ENCODE results near the gene GGACT.

The GGACT gene

DNA sequence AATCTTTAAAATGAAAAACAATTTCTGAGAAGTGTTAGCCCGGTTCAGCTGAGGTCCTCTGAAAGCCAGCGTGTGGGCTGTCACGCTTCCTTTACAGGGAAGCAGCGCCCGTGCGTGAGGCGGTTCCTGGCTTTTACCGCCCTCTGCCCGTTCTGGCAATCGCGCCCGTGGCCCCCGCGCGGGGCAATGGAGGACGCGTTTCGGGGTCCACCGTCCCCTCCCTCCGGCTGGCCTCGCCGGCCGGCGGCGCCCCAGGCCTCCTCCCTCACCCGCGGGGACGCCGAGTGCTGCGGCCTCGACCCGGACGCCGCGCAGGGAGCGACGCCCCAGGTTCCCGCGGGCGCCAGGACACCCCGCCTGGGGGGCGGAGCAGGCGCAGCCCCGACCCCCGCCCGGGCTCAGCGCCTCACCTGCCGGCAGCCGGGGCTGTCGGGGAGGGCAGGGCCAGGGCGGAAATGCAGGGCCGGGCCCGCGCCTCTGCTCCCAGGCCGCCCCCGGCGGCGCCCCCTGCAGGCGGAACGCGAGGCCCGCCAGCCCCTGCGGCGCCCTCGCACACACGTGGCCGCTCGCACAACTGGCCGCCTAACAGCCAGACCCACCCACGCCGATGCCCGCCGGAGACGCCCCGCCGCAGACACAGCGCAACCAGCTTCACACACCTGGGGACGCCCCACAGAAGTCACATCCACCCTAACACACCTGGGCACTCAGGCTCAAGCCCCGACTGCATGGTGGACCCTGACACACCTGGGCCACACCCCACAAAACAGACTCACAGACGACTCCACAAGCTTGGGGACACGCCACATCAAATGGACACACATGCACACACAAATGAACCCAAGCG is at the start of gene GGACT:
TSS of gene GGACT (minus strand) at position 459 of the 847 bp plus-strand sequence. CDS start 56,198 bp downstream, outside the sequence.
- Histone ChIP-seq H3K4me2 (ENCODE audit: low read length) (peak within 1 kb of the TSS; percentile 67), H3K27ac (peak within 1 kb of the TSS; percentile 43), H3K9ac (no peak within 1 kb of the TSS), H3K9me3 (ENCODE audit: control insufficient read depth, low read length) (no peaks in the 10 kb centered on the region), H3K36me3 (ENCODE audit: control insufficient read depth, insufficient read depth, low read length) (no peaks in the 10 kb centered on the region), H3K4me1 (peaks cover 6% of the 10 kb centered on the region), H3K79me2 (no peaks in the 10 kb centered on the region), H3K27me3 (ENCODE audit: control insufficient read depth, insufficient read depth, low read length) (no peaks in the 10 kb centered on the region), H2AFZ (peak within 1 kb of the TSS; percentile 83), H3K4me3 (ENCODE audit: low read depth, low read length) (peak within 1 kb of the TSS; percentile 57)
- peak; percentile 27 for TF ChIP-seq CTCF (IDR thresholded peaks at IDR 0.05)

DNA sequence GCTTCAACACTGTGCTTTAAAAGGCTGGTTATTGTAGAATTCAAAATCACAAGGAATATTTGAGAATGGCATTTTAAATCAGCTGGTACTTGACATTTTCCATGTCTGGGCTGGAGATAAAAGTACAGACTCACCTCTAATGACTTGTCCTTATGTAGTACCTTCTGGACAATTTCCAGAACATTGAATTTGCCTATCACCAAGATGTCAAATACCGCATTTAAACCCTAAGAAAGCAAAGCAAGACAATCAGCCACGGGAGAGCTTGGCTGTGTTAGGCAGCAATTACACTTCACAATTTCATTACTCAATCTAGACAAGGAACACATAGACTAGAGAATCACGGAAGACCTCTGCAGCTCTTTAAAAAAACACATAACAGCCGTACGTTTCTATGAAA is 49.2 kb upstream of the GGACT start:
- Histone ChIP-seq H3K9ac (no peak overlapping the region), H3K4me1 (no peaks in the 10 kb centered on the region), H3K36me3 (ENCODE audit: control insufficient read depth, insufficient read depth, low read length) (no peaks in the 10 kb centered on the region), H3K27me3 (ENCODE audit: control insufficient read depth, insufficient read depth, low read length) (no peaks in the 10 kb centered on the region), H3K4me2 (ENCODE audit: low read length) (no peak overlapping the region), H3K4me3 (ENCODE audit: low read depth, low read length) (no peak overlapping the region), H3K27ac (no peak overlapping the region), H3K9me3 (ENCODE audit: control insufficient read depth, low read length) (no peaks in the 10 kb centered on the region), H3K79me2 (no peaks in the 10 kb centered on the region), H2AFZ (no peak overlapping the region)
- no peak for TF ChIP-seq CTCF (IDR thresholded peaks at IDR 0.05)

GRCh38 chr13:100637380-100637779 is 48.8 kb upstream of the GGACT start:
- H3K27me3 ChIP-seq (ENCODE audit: control insufficient read depth, insufficient read depth, low read length), result no peaks in the 10 kb centered on the region
- H2AFZ ChIP-seq, result no peak overlapping the region
- H3K4me3 ChIP-seq (ENCODE audit: low read depth, low read length), result no peak overlapping the region
- H3K27ac ChIP-seq, result no peak overlapping the region
- H3K4me1 ChIP-seq, result no peaks in the 10 kb centered on the region
- no peaks in the 10 kb centered on the region for H3K36me3 ChIP-seq (ENCODE audit: control insufficient read depth, insufficient read depth, low read length)
- no peak overlapping the region for H3K9ac ChIP-seq
- no peaks in the 10 kb centered on the region for H3K9me3 ChIP-seq (ENCODE audit: control insufficient read depth, low read length)
- no peak overlapping the region for H3K4me2 ChIP-seq (ENCODE audit: low read length)
- H3K79me2 ChIP-seq, result no peaks in the 10 kb centered on the region
- no peak for TF ChIP-seq CTCF (IDR thresholded peaks at IDR 0.05)

DNA sequence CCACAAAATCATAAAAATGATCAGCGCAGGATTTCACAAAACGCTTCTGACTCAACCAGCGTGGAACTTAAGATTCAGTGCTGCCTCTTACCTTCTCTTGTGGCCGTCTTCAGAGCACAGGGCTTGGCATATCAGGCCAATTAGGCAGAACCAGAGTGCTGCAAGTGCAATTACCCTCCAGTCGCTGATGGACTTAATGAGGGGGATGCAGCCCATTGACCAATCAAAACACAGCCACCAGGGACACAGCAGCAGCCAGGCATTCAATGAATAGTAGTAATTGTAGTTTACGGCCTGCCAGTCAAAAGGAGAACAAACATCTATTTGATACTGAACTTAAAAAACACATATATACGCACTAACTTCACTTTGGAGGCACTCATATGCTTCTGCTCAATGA is 47.9 kb upstream of the GGACT start:
- no peak overlapping the region for H3K4me3 ChIP-seq (ENCODE audit: low read depth, low read length)
- no peak overlapping the region for H3K27ac ChIP-seq
- H3K79me2 ChIP-seq, result no peaks in the 10 kb centered on the region
- no peaks in the 10 kb centered on the region for H3K36me3 ChIP-seq (ENCODE audit: control insufficient read depth, insufficient read depth, low read length)
- H2AFZ ChIP-seq, result no peak overlapping the region
- no peak for TF ChIP-seq CTCF (IDR thresholded peaks at IDR 0.05)
- no peaks in the 10 kb centered on the region for H3K4me1 ChIP-seq
- no peak overlapping the region for H3K4me2 ChIP-seq (ENCODE audit: low read length)
- no peaks in the 10 kb centered on the region for H3K9me3 ChIP-seq (ENCODE audit: control insufficient read depth, low read length)
- H3K9ac ChIP-seq, result no peak overlapping the region
- H3K27me3 ChIP-seq (ENCODE audit: control insufficient read depth, insufficient read depth, low read length), result no peaks in the 10 kb centered on the region

DNA sequence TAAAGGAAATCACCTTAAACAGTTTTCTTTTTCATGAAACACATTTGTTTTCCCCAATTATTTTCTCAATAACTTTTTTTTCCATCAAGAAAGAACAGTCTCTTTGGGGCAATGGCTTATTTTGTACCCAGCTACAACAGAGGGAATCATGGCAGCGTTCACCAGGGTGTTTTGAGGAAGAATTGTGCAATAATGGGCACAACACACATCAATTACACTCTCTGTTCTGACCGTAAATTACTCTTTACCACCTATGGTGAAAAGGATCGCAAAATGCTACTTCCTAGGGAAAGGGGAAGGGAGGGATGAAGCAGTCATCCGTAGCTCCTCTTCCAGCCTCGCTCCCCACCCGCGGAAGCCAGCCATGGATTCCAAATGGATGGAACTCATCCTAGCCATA is 47.4 kb upstream of the GGACT start:
- no peaks in the 10 kb centered on the region for H3K4me1 ChIP-seq
- no peak overlapping the region for H3K9ac ChIP-seq
- H2AFZ ChIP-seq, result no peak overlapping the region
- no peaks in the 10 kb centered on the region for H3K79me2 ChIP-seq
- H3K9me3 ChIP-seq (ENCODE audit: control insufficient read depth, low read length), result no peaks in the 10 kb centered on the region
- no peaks in the 10 kb centered on the region for H3K36me3 ChIP-seq (ENCODE audit: control insufficient read depth, insufficient read depth, low read length)
- no peak overlapping the region for H3K4me3 ChIP-seq (ENCODE audit: low read depth, low read length)
- no peak overlapping the region for H3K27ac ChIP-seq
- H3K4me2 ChIP-seq (ENCODE audit: low read length), result no peak overlapping the region
- H3K27me3 ChIP-seq (ENCODE audit: control insufficient read depth, insufficient read depth, low read length), result no peaks in the 10 kb centered on the region
- TF ChIP-seq CTCF (IDR thresholded peaks at IDR 0.05), result no peak
